DND-41 (cell line): ENCODE measurements around the gene ATP12A.

Experiments used
- EZH2 ChIP-seq: IDR thresholded peaks from 3 replicates; pipeline ENCODE4 v1.6.1; 2012; ENCODE audit warnings: borderline replicate concordance, low read depth, mild to moderate bottlenecking, moderate library complexity, low read length, inconsistent platforms; ENCODE audit not compliant: severe bottlenecking
- TF ChIP-seq, protein P1 (sequence below): IDR thresholded peaks from 2 replicates; pipeline ENCODE4 v1.5.1; 2012; ENCODE audit warnings: borderline replicate concordance, low read length, moderate library complexity, mild to moderate bottlenecking; ENCODE audit not compliant: poor library complexity, severe bottlenecking; ENCODE audit errors: extremely low read depth

DNA sequence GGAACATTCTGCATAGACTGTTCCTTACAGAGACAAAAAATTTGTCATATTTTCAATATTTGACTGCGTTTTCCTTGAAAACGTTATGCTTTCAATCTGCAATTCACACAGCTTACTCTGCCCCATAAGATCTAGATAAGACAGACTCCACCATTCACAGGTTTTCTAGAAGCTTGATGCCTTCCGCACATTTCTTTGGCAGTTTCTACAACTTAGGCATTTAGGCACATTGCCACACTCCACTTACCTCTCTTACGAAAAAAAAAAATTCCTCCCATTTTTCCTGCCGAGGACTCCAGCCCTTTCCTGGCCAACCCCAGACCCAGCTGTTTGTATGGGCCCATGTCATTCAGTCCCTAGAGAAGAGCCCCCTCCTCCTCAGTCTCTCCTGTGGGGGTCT lies 11.2 kb downstream of the ATP12A start:
- TF ChIP-seq, protein P1, sequence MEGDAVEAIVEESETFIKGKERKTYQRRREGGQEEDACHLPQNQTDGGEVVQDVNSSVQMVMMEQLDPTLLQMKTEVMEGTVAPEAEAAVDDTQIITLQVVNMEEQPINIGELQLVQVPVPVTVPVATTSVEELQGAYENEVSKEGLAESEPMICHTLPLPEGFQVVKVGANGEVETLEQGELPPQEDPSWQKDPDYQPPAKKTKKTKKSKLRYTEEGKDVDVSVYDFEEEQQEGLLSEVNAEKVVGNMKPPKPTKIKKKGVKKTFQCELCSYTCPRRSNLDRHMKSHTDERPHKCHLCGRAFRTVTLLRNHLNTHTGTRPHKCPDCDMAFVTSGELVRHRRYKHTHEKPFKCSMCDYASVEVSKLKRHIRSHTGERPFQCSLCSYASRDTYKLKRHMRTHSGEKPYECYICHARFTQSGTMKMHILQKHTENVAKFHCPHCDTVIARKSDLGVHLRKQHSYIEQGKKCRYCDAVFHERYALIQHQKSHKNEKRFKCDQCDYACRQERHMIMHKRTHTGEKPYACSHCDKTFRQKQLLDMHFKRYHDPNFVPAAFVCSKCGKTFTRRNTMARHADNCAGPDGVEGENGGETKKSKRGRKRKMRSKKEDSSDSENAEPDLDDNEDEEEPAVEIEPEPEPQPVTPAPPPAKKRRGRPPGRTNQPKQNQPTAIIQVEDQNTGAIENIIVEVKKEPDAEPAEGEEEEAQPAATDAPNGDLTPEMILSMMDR: no peak
- TF ChIP-seq EZH2: no peak
